ENCODE measurements around the gene TPPP2.

DNA sequence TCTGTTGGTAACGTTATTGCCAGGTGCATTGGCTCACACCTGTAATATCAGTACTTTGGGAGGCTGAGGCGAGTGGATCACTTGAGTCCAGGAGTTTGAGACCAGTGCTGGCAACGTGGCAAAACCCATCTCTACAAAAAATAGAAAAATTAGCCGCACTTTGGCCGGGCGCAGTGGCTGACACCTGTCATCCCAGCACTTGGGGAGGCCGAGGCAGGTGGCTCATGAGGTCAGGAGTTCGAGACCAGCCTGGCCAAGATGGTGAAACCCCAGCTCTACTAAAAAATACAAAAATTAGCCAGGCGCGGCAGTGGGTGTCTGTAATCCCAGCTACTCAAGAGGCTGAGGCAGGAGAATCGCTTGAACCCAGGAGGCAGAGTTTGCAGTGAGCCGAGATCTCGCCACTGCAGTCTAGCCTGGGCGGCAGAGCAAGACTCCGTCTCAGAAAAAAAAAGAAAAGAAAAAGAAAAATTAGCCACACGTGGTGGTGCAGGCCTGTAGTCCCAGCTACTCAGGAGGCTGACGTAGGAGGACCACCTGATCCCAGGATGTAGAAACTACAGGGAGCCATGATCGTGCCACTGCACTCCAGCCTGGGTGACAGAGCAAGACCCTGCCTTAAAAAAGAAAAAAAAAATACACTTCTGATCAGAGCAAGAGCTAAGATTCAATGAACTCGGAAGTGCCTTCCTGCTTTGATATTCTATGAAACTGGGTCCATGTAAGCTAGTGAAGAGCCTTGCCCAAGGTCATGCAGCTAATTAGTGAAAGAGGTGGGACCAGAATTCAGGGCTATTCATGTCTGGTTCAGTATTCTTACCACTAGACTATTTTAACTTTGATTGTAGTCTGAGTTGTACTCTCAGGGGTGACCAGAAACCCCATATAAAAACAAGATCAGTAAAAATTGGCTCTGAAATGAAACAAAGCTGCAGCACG, 23.4 kb downstream of the TPPP2 start:
- no peak for TF ChIP-seq EZH2 (IDR thresholded peaks at IDR 0.05; ENCODE audit: insufficient read depth, poor library complexity, severe bottlenecking)
- TF ChIP-seq EZH2phosphoT487 (IDR thresholded peaks at IDR 0.05; ENCODE audit: insufficient read depth, low read depth), result no peak

Data from GM23248 (cell line).